Prostate gland (tissue), 2 donors: ENCODE measurements around the gene PCNX1.

Experiments used
- POLR2A ChIP-seq: fragments of 450-650 bp; IDR thresholded peaks from one replicate; pipeline ENCODE4 v1.6.1; 2016; ENCODE audit warnings: antibody characterized with exemption, mild to moderate bottlenecking
- TF ChIP-seq, protein P1 (sequence below), 4 experiments: fragments of 200-600 bp in 2 of 4; fragments of 450-650 bp in 2 of 4; sonication (generic) in 2 of 4; IDR thresholded peaks; 1 replicate in 3 of 4; 2 replicates in 1 of 4; pipeline ENCODE4 v1.5.1; 2016 to 2019; ENCODE audit warnings: antibody characterized with exemption in 4 of 4, mild to moderate bottlenecking in 2 of 4, moderate library complexity in 2 of 4

DNA sequence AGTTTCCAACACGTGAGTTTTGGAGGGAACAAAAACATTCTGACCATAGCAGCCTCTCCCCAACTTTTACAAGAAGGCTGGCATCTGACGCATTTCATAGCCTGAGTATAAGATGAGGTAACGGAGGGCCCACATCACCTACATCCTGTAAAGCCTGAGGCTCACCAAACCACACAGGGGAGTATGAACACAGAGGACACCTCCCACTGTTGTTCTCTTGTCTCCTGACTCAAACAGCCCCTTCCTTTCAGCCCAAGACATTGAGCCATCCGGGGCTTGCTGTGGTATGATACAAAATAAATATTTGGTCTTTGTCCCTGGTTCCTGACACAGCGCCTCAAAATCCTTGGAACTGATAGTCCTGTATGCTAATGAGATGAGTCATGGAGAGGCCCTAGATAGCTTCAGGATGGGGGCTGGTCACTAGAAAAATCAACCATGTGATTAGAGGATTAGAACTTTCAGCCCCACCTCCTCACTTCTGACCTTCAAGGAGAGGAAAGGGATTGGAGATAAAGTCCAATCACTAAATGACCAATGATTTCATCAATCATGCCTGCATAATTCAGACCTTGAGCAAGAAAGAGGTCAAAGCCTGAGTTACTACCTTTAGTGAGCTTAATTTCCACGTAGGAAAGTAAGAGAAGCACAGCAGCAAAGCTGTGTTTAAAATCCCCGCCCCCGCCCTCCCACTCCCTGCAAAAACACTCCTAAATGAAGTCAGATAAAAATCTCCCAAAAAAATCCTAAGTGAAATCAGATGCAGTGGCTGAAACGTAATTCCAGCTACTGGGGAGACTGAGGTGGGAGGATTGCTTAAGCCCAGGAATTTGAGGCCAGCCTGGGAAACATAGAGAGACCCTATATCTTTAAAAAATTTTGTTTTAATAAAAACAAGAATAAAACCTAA lies 236.4 kb downstream of the PCNX1 start:
- TF ChIP-seq, protein P1, sequence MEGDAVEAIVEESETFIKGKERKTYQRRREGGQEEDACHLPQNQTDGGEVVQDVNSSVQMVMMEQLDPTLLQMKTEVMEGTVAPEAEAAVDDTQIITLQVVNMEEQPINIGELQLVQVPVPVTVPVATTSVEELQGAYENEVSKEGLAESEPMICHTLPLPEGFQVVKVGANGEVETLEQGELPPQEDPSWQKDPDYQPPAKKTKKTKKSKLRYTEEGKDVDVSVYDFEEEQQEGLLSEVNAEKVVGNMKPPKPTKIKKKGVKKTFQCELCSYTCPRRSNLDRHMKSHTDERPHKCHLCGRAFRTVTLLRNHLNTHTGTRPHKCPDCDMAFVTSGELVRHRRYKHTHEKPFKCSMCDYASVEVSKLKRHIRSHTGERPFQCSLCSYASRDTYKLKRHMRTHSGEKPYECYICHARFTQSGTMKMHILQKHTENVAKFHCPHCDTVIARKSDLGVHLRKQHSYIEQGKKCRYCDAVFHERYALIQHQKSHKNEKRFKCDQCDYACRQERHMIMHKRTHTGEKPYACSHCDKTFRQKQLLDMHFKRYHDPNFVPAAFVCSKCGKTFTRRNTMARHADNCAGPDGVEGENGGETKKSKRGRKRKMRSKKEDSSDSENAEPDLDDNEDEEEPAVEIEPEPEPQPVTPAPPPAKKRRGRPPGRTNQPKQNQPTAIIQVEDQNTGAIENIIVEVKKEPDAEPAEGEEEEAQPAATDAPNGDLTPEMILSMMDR (IDR thresholded peaks at IDR 0.05): no peak
- TF ChIP-seq POLR2A: no peak
